Activated T-helper 2 cell treated with anti-CD3 and anti-CD28 coated beads, Interferon-gamma antibody, Interleukin-2, Interleukin-4, amounts not matched to agents 10 μg/mL and 5 μg/mL and 100 μg/mL, durations not matched to agents 14 hours and 24 hours and 36 hours (primary cell): Measurements from ENCODE around the gene ADAMTS17. TPM values are rescaled to one million over a fixed set of nuclear protein-coding genes. Genes with fewer than 3 reads are reported as not detected.

Source experiments
- DNase-seq: peaks from one replicate; pipeline ENCODE4 v3.0.0; 2021; ENCODE audit warnings: low spot score
- H3K27ac Mint-ChIP-seq: one replicate; pipeline ENCODE4 v1.8.0; 2021; ENCODE audit warnings: mixed read lengths
- H3K27me3 Mint-ChIP-seq: one replicate; pipeline ENCODE4 v1.8.0; 2021; ENCODE audit warnings: low read depth, mixed read lengths
- H3K36me3 Mint-ChIP-seq: one replicate; pipeline ENCODE4 v1.8.0; 2021; ENCODE audit warnings: low read depth, mixed read lengths
- H3K4me1 Mint-ChIP-seq: one replicate; pipeline ENCODE4 v1.8.0; 2021; ENCODE audit warnings: low read depth, mixed read lengths
- H3K4me3 Mint-ChIP-seq: one replicate; pipeline ENCODE4 v1.8.0; 2021; ENCODE audit warnings: low read depth, mild to moderate bottlenecking, moderate library complexity, mixed read lengths
- H3K9me3 Mint-ChIP-seq: one replicate; pipeline ENCODE4 v1.8.0; 2021; ENCODE audit warnings: mixed read lengths
- intact Hi-C: fragments of 100-400 bp; cut with micrococcal nuclease; formaldehyde crosslinking; loops from one replicate; pipeline ENCODE4 v1.15.1; 2023
- total RNA-seq: library from RNA; stranded (reverse); gene quantifications from 2 replicates; pipeline ENCODE4 v1.2.3, GENCODE V29; 2022

The ADAMTS17 gene
- total RNA-seq, 1 donor from 2014 or later: 1.1 TPM

DNA sequence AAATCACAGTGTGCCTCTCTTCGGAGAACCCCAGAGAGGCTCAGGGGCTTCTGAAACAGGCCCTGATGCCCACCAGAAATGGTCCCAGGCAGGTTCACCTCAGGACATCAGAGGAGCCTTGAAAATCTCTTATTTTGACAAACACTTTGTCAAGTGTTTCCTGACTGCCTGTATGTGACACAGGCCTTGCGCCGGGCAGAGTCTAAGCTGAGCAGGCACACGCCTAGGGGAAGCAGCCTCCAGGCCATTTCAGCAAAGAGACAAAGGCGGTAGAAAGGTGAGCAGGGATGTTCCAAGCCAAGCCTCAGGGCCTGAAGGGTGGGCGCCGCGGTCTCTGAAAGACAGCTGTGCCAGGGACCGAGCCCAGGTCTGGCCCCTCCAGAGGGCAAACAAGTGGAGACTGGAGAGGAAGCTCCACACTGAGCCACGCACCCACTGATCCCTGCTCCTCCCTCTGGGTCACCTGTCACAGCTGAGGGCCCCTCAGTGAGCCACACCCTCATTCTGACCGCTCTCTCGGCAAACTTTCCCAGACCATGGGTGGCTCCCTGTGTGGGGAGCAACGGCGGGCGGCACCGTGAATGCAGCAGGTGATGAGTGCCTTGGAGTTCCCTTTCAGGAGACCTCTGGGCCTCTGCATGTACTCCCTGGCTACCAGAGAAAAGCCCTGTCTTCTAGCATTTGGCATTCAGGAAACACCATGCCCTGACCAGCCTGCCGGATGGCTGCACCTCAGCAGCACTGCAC, 136.1 kb downstream of the ADAMTS17 start:
- no peak for DNase-seq
- H3K4me1 Mint-ChIP-seq: peaks cover 5% of the 10 kb centered on the region
- H3K9me3 Mint-ChIP-seq: no peaks in the 10 kb centered on the region
- no peak overlapping the region for H3K4me3 Mint-ChIP-seq
- intact Hi-C loops: no loop called here
- H3K27me3 Mint-ChIP-seq: peaks cover 7% of the 10 kb centered on the region
- H3K36me3 Mint-ChIP-seq: no peaks in the 10 kb centered on the region
- no peak overlapping the region for H3K27ac Mint-ChIP-seq

- intact Hi-C loops: no loop called here
- Mint-ChIP-seq H3K9me3 (no peaks in the 10 kb centered on the region), H3K27ac (no peak overlapping the region), H3K4me1 (peaks cover 5% of the 10 kb centered on the region), H3K4me3 (no peak overlapping the region), H3K27me3 (peaks cover 7% of the 10 kb centered on the region), H3K36me3 (no peaks in the 10 kb centered on the region)
- no peak for DNase-seq
Observed at GRCh38 chr15:100204771-100205170, 137.0 kb downstream of the ADAMTS17 start.

DNA sequence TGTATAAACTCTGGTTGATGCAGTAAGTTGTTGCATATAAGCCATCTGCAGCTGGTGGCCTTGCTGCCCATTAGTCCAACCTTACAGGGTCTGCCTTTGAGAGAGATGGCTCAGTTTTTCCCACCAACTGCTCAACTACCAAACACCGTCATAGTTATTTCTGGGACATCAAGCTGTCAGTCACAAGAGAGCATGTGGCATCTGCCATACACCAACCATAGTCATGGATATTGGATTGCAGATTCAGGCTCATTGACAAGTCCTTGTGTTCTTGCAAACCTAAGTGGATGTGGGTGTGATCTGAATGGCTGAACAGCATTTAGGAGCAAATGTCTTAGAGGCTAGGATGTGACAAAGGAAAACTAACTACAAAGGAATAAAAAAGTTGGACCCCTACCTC, 137.6 kb downstream of the ADAMTS17 start:
- Mint-ChIP-seq H3K27me3 (peaks cover 7% of the 10 kb centered on the region), H3K9me3 (no peaks in the 10 kb centered on the region), H3K4me1 (peaks cover 5% of the 10 kb centered on the region), H3K36me3 (no peaks in the 10 kb centered on the region), H3K4me3 (no peak overlapping the region), H3K27ac (no peak overlapping the region)
- intact Hi-C loops: no loop called here
- DNase-seq: no peak

DNA sequence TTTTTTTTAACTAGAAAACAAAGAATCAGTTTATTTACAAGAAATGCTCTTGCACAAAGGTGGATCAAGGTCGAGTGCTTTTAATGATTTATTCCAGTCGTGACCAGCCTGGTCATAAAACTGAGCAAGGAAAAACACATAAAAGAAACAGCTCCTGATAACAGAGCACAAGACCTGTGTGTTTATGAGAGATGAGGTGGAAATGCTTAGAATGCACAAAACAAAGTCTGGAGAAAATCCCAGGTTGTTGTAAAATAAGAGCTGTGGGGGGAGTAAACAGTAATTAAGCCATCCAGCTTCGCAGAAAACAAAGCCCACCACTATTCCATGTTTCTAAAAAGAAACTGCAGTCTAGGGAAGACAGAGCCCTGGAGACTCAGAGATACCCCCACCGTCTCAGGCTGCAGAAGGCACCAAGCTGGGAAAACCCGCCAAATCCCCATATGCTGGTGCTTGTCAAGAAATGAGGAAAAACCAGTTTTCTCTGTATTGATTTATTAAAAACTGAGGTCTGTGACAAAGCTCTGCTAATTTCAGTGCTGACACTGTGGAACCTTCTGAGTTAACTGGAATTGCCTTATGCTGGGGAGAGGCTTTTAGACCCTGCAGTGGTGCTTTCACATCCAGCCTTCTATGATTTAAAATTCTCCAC, 139.3 kb downstream of the ADAMTS17 start:
- Mint-ChIP-seq H3K27me3 (peaks cover 7% of the 10 kb centered on the region), H3K4me1 (peaks cover 5% of the 10 kb centered on the region), H3K9me3 (no peaks in the 10 kb centered on the region), H3K36me3 (no peaks in the 10 kb centered on the region), H3K27ac (no peak overlapping the region), H3K4me3 (no peak overlapping the region)
- intact Hi-C loops: no loop called here
- DNase-seq: no peak

- H3K9me3 Mint-ChIP-seq: no peaks in the 10 kb centered on the region
- H3K36me3 Mint-ChIP-seq: no peaks in the 10 kb centered on the region
- no peak overlapping the region for H3K27ac Mint-ChIP-seq
- peaks cover 5% of the 10 kb centered on the region for H3K4me1 Mint-ChIP-seq
- H3K27me3 Mint-ChIP-seq: peaks cover 7% of the 10 kb centered on the region
- intact Hi-C loops: no loop called here
- no peak for DNase-seq
- no peak overlapping the region for H3K4me3 Mint-ChIP-seq
Observed at GRCh38 chr15:100201376-100202280, 140.1 kb downstream of the ADAMTS17 start.

DNA sequence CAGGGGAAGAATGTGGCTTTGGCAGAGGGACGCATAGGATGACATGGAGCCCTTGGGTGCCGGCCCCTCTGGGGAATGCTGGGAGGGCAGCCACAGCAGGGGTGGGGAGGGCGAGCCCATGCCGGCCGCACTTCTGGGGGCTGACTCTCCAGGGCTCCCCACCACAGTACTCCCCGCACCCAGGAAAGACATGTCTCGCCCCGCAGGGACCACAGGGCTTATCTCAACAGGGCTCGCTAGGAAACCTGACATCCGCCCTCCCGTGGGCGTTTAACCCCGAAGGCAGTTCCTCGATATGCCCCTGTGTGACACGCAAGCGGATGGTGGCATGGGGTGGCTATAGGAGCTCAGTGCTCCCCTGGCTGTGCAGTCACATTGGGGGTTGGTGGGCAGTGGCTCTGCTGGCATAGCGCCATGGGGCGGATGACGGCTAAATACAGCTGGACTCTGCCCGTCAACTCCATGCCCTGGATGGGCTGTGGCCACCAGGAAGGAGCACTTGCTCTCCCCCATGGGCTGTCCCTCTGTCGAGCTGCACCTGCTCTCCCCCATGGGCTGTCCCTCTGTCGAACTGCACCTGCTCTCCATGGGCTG, 141.4 kb downstream of the ADAMTS17 start:
- Mint-ChIP-seq H3K4me1 (peaks cover 5% of the 10 kb centered on the region), H3K4me3 (no peak overlapping the region), H3K27ac (no peak overlapping the region), H3K36me3 (no peaks in the 10 kb centered on the region), H3K27me3 (peaks cover 7% of the 10 kb centered on the region), H3K9me3 (no peaks in the 10 kb centered on the region)
- intact Hi-C loops: no loop called here
- DNase-seq: no peak

- DNase-seq: no peak
- Mint-ChIP-seq H3K4me3 (no peak overlapping the region), H3K4me1 (peaks cover 5% of the 10 kb centered on the region), H3K27me3 (peaks cover 7% of the 10 kb centered on the region), H3K36me3 (no peaks in the 10 kb centered on the region), H3K9me3 (no peaks in the 10 kb centered on the region), H3K27ac (no peak overlapping the region)
- intact Hi-C loops: no loop called here
Observed at GRCh38 chr15:100199711-100200286, 142.0 kb downstream of the ADAMTS17 start.

DNA sequence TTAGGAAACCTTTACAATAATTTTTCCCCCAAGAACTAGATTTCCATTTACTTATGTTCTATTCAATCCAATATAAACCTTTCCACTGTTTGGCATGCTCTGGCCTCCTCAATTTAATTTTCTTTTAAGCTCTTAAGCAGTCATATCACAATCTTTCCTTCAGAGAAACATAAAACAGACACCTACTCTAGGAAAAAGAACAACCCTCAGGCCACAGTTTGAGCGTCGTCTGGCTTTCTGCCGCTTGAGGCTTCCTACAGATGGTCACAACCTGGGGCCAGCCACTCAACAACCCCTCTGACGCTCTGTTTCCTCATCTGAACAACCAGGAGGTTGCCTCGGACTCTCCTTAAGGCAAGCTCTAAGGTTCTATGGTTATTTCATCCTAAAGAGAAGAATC, 143.3 kb downstream of the ADAMTS17 start:
- no peak for DNase-seq
- Mint-ChIP-seq H3K4me1 (peaks cover 5% of the 10 kb centered on the region), H3K27me3 (no peaks in the 10 kb centered on the region), H3K4me3 (no peak overlapping the region), H3K27ac (no peak overlapping the region), H3K9me3 (no peaks in the 10 kb centered on the region), H3K36me3 (no peaks in the 10 kb centered on the region)
- intact Hi-C loops: no loop called here

- Mint-ChIP-seq H3K4me3 (no peak overlapping the region), H3K4me1 (no peaks in the 10 kb centered on the region), H3K36me3 (no peaks in the 10 kb centered on the region), H3K9me3 (no peaks in the 10 kb centered on the region), H3K27ac (no peak overlapping the region), H3K27me3 (no peaks in the 10 kb centered on the region)
- no peak for DNase-seq
- intact Hi-C loops: no loop called here
Observed at GRCh38 chr15:100196326-100197058, 145.3 kb downstream of the ADAMTS17 start.

DNA sequence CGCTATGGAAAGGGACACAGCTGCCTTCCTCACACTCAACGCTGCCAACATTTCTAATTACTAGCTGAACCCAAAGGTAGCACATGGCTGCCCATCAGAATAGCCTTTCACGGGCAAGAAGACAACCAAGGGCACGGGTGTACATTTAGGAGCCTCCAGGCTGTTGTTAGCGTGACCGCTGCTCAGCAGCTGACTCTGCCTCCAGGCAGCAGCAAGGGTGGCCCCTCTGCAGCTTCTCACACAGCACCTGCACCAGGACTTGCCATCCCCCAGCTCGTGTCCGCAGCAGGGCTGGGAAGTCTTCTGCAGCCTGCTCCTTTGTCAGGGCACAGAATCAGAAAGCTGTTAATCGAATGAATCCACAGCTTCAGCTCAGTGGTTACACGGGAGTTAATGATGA, 146.8 kb downstream of the ADAMTS17 start:
- Mint-ChIP-seq H3K27me3 (no peaks in the 10 kb centered on the region), H3K4me1 (no peaks in the 10 kb centered on the region), H3K9me3 (no peaks in the 10 kb centered on the region), H3K27ac (no peak overlapping the region), H3K4me3 (no peak overlapping the region), H3K36me3 (no peaks in the 10 kb centered on the region)
- no peak for DNase-seq
- intact Hi-C loops: no loop called here

DNA sequence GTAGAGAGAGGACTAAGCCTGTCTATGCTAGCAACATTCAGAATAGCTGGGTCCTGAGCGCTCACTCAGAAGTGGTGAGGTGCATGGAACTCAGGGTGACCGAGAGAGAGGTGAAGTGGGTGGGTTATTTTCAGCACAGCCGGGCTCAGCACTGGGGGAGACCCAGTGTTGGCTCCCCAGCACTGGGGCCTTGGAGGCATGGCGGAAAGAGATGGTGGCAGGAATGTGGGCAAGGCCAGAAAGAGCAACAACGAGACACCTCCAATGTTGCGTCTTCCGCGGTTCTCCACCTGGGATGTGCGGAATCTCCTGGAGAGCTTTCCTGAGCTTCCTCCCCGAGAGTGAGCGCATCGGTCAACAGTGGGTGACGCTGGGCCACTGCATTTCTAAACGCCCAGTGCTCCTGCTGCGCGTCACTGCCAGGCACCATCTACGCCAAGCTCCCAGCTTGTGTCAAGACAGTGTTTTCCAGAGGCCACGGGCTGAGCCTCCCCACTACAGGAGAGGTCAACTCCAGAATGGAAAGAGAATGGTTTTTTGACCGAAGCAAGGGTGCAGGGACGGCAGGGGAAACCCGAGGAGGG, 148.4 kb downstream of the ADAMTS17 start:
- Mint-ChIP-seq H3K27me3 (no peaks in the 10 kb centered on the region), H3K36me3 (no peaks in the 10 kb centered on the region), H3K4me1 (no peaks in the 10 kb centered on the region), H3K4me3 (no peak overlapping the region), H3K27ac (no peak overlapping the region), H3K9me3 (no peaks in the 10 kb centered on the region)
- intact Hi-C loops: no loop called here
- no peak for DNase-seq
